Right ventricle myocardium inferior (tissue), 1 donor: ENCODE measurements around the gene DRAM1. TPM values are rescaled to one million over a fixed set of nuclear protein-coding genes. Genes with fewer than 3 reads are reported as not detected.
A peak's percentile ranks its signal among the peaks of the same experiment; 100 is the strongest.
"Not testable (repeated sequence)": the region's sequence is repeated elsewhere in the genome, so short reads cannot be mapped to it uniquely, and the experiment has no call there.

Experiments used
- ATAC-seq: fragments of 200-7000 bp; cut with Tn5 transposase; one replicate; pipeline ENCODE4 v1.9.1; 2020; ENCODE audit warnings: mild to moderate bottlenecking, moderate library complexity
- DNase-seq: peaks from one replicate; pipeline ENCODE4 v3.0.0; 2021; ENCODE audit errors: missing footprints
- intact Hi-C: fragments of 100-400 bp; cut with DNase I; formaldehyde crosslinking; loops from one replicate; pipeline ENCODE4 v1.11.0; 2022
- total RNA-seq: library from RNA; stranded (reverse); fragmentation: NEBNext Ultra II Directional; extraction: Animal tissue kit (Norgen Biotek cat#: 25700); gene quantifications from one replicate; pipeline ENCODE4 v1.2.1, GENCODE V29; 2021
- donor health status: DM: no; HTN: yes; CAD: no; lungs with severe emphysema.

DRAM1 gene
- total RNA-seq, 1 donor from 2014 or later = 6.2 TPM

- DNase-seq, ATAC-seq, intact Hi-C loops: not testable (repeated sequence)
These were observed 20.8 kb upstream of the DRAM1 start for GRCh38 chr12:101856614-101857013.

GRCh38 chr12:101857043-101857558 is 20.3 kb upstream of the DRAM1 start:
- intact Hi-C loops = no loop called here
- no peak for DNase-seq
- peak; percentile 70 for ATAC-seq

- no peak for ATAC-seq
- intact Hi-C loops = no loop called here
- no peak for DNase-seq
These were observed 19.0 kb upstream of the DRAM1 start for GRCh38 chr12:101858361-101858760.

- intact Hi-C loops = no loop called here
- DNase-seq = no peak
- no peak for ATAC-seq
These were observed 17.4 kb upstream of the DRAM1 start for GRCh38 chr12:101859664-101860607.

GRCh38 chr12:101861688-101862087 is 15.7 kb upstream of the DRAM1 start:
- intact Hi-C loops, DNase-seq, ATAC-seq: not testable (repeated sequence)

- ATAC-seq (no peak), DNase-seq (no peak)
- intact Hi-C loops = no loop called here
These were observed 15.1 kb upstream of the DRAM1 start for GRCh38 chr12:101862245-101862644.

GRCh38 chr12:101863981-101864380 is 13.4 kb upstream of the DRAM1 start:
- intact Hi-C loops = no loop called here
- DNase-seq = no peak
- ATAC-seq = no peak

GRCh38 chr12:101866615-101867373 is 10.6 kb upstream of the DRAM1 start:
- DNase-seq (no peak), ATAC-seq (peak; percentile 23)
- intact Hi-C loops = no loop called here

GRCh38 chr12:101867619-101868018 is 9.8 kb upstream of the DRAM1 start:
- intact Hi-C loops, DNase-seq, ATAC-seq: not testable (repeated sequence)

- DNase-seq (no peak), ATAC-seq (no peak)
- intact Hi-C loops = no loop called here
These were observed 6.5 kb upstream of the DRAM1 start for GRCh38 chr12:101870925-101871324.

GRCh38 chr12:101875162-101875561 is 2.2 kb upstream of the DRAM1 start:
- no peak for DNase-seq
- intact Hi-C loops = loop anchor here (5.0 kb wide), 1 partner anchor 187 kb away; the partner anchor contains the start of gene WASHC3

GRCh38 chr12:101876322-101876860 is 989 bp upstream of the DRAM1 start:
- DNase-seq (no peak), ATAC-seq (no peak)
- intact Hi-C loops = loop anchor here (2.0 to 5.0 kb wide), 2 partner anchors 46 to 186 kb away; partner anchors contain the start of genes GNPTAB and WASHC3

More at GRCh38 chr12:101875162-101875561, 2.2 kb upstream of the DRAM1 start:
- no peak for ATAC-seq

- intact Hi-C loops = loop anchor here (2.0 to 5.0 kb wide), 2 partner anchors 47 to 184 kb away; partner anchors contain the start of genes GNPTAB and WASHC3
- DNase-seq (peak; percentile 78), ATAC-seq (peak; percentile 3)
These were observed 444 bp downstream of the DRAM1 start for GRCh38 chr12:101877806-101878242.

- DNase-seq = no peak
- intact Hi-C loops = loop anchor here (5.0 kb wide), 1 partner anchor 184 kb away; the partner anchor contains the start of gene WASHC3
- ATAC-seq = no peak
These were observed 952 bp downstream of the DRAM1 start for GRCh38 chr12:101878243-101878821.

- intact Hi-C loops = no loop called here
- no peak for DNase-seq
- no peak for ATAC-seq
These were observed 3.4 kb downstream of the DRAM1 start for GRCh38 chr12:101880769-101881168.

- intact Hi-C loops = no loop called here
These were observed 3.8 kb downstream of the DRAM1 start for GRCh38 chr12:101881228-101881627.

GRCh38 chr12:101884174-101884573 is 6.8 kb downstream of the DRAM1 start:
- DNase-seq (no peak), ATAC-seq (no peak)
- intact Hi-C loops = no loop called here

More at GRCh38 chr12:101881228-101881627, 3.8 kb downstream of the DRAM1 start:
- ATAC-seq (no peak), DNase-seq (no peak)

- ATAC-seq, DNase-seq, intact Hi-C loops: not testable (repeated sequence)
These were observed 7.5 kb downstream of the DRAM1 start for GRCh38 chr12:101884781-101885340.
